ENCODE measurements around the gene CACNA1D.

The CACNA1D gene

GRCh38 chr3:53704363-53704725 is 209.9 kb downstream of the CACNA1D start:
- no peak for DNase-seq (ENCODE audit: low read depth)
- no peak for TF ChIP-seq CTCF (IDR thresholded peaks at IDR 0.05; ENCODE audit: control insufficient read depth, insufficient read depth, low read depth, low read length, missing control alignments)
- no peak overlapping the region for H3K4me3 ChIP-seq (ENCODE audit: control insufficient read depth, low read depth, low read length)

- DNase-seq (ENCODE audit: low read depth) = no peak
- TF ChIP-seq CTCF (IDR thresholded peaks at IDR 0.05; ENCODE audit: control insufficient read depth, insufficient read depth, low read depth, low read length, missing control alignments) = no peak
Measured at GRCh38 chr3:53705024-53705745, 210.8 kb downstream of the CACNA1D start.

GRCh38 chr3:53705774-53706173 is 211.4 kb downstream of the CACNA1D start:
- TF ChIP-seq CTCF (IDR thresholded peaks at IDR 0.05; ENCODE audit: control insufficient read depth, insufficient read depth, low read depth, low read length, missing control alignments) = no peak
- H3K4me3 ChIP-seq (ENCODE audit: control insufficient read depth, low read depth, low read length) = no peak overlapping the region
- DNase-seq (ENCODE audit: low read depth) = no peak

More at GRCh38 chr3:53705024-53705745, 210.8 kb downstream of the CACNA1D start:
- no peak overlapping the region for H3K4me3 ChIP-seq (ENCODE audit: control insufficient read depth, low read depth, low read length)

- no peak for TF ChIP-seq CTCF (IDR thresholded peaks at IDR 0.05; ENCODE audit: control insufficient read depth, insufficient read depth, low read depth, low read length, missing control alignments)
- no peak for DNase-seq (ENCODE audit: low read depth)
- H3K4me3 ChIP-seq (ENCODE audit: control insufficient read depth, low read depth, low read length) = no peak overlapping the region
Measured at GRCh38 chr3:53707222-53707621, 212.8 kb downstream of the CACNA1D start.

GRCh38 chr3:53708001-53708621 is 213.7 kb downstream of the CACNA1D start:
- no peak for DNase-seq (ENCODE audit: low read depth)
- H3K4me3 ChIP-seq (ENCODE audit: control insufficient read depth, low read depth, low read length) = no peak overlapping the region
- TF ChIP-seq CTCF (IDR thresholded peaks at IDR 0.05; ENCODE audit: control insufficient read depth, insufficient read depth, low read depth, low read length, missing control alignments) = no peak

GRCh38 chr3:53709256-53709655 is 214.8 kb downstream of the CACNA1D start:
- no peak for DNase-seq (ENCODE audit: low read depth)
- no peak for TF ChIP-seq CTCF (IDR thresholded peaks at IDR 0.05; ENCODE audit: control insufficient read depth, insufficient read depth, low read depth, low read length, missing control alignments)
- no peak overlapping the region for H3K4me3 ChIP-seq (ENCODE audit: control insufficient read depth, low read depth, low read length)

Measured in AG09309 (cell line).